Stimulated activated CD8-positive, alpha-beta memory T cell treated with anti-CD3 and anti-CD28 coated beads, Interleukin-7, amount 100 ng/mL, for 24 hours (primary cell): ENCODE results near the gene EHD4.

Experiments
- DNase-seq: peaks from one replicate; pipeline ENCODE4 v3.0.0-alpha.2; 2020; ENCODE audit warnings: low read depth

Gene EHD4

GRCh38 chr15:41980654-41981323 is 8.4 kb upstream of the EHD4 start:
- DNase-seq: no peak

GRCh38 chr15:41979493-41980266 is 7.3 kb upstream of the EHD4 start:
- no peak for DNase-seq

GRCh38 chr15:41978534-41978933 is 6.2 kb upstream of the EHD4 start:
- DNase-seq: no peak

DNA sequence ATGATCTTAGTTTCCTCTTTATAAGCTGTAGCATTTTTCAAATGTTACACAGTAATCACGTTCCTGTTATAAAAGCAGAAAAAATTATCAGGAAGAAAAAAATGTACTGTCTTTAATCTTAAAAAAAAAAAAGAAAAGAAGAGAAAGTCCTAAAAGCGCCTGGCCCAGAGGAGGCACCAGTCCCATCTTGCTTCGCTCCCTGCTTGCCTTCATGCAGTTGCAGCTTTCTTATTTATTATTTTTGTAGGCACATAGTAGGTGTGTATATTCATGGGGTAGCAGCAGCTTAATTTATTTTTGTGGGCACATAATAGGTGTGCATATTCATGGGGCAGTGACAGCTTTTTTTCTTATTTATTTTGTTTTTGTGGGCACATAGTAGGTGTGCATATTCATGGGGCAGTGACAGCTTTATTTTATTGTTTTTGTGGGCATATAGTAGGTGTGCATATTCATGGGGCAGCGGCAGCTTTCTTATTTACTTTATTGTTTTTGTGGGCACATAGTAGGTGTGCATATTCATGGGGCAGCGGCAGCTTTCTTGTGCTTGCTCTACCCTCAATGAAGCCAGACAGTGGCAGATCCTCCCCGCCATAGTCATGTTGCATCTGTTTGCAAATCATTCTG is 5.5 kb upstream of the EHD4 start:
- no peak for DNase-seq

- DNase-seq: no peak
Observed at GRCh38 chr15:41975669-41976068, 3.3 kb upstream of the EHD4 start.

GRCh38 chr15:41974041-41974440 is 1.7 kb upstream of the EHD4 start:
- no peak for DNase-seq

DNA sequence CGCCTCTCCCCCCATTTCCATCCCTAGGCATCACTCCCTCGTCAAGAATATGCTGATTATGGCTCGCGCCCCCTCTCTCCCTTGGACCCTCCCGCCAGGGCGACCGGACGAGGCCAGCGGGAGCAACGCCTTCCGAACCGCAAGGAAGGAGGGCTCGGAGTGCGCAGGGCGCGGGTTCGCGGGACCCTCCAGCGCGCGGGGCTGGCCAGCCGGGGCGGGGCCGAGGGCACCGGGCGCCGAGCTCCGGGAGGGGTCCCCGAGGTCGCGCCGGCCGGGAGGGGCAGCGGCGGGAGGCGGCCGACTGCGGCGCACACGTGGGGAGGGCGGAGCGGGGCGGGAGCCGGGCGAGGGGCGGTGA is 483 bp downstream of the EHD4 start:
- no peak for DNase-seq

DNA sequence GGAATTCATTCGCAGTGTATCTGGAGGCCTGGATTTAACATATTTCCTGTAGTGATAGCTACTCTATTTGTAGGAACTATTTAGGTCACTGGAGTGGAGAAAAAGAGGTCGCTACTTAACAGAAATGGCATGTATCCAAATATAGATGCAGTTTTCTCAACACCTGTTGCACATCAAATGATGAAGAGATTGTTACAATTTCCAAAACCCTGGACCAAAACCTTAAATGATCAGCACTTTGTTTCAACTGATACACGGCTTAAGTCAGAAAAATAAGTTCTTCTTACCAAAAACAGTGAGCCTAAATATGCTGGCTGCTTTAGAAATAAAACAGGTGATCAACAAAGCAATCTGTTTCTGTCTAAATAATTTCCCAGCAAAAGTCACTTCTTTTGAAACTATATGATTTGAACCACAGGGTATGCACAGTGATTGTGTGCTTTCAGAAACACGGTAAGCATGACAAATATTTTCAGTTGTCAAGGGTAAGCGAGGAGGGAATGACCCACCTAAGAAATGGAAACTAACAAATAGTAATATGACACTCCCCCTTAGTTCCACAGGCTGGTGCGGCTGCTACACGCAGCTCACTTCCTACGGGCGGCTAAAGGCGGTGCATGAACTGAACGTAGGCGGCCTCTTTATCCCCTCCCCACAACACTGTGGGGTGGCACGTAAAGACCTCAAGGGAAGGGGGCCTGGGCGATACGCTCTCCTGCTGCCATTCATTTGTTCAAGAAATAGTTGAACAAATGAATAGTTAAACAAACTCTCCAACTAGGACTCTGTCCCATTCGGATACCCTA is 1.1 kb downstream of the EHD4 start:
- peak; percentile 53 for DNase-seq

DNA sequence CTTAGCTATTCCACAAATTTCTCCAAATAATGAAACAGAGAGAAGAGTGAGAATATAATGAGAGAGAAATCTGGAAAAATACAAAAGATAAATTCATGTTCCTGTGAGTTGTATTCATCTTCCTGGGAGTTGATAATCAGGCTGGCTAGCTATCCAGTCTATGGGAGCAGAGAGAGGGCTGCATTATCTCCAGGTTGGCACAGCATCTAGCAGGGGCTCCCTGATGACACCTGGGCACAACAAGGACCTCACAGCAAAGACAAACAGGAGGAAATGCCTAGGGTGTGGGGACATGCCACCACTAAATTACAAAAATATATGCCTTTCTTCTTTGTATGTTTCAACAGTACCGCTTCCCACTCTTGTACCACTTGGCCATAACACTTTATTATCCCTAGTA is 1.9 kb downstream of the EHD4 start:
- no peak for DNase-seq

DNA sequence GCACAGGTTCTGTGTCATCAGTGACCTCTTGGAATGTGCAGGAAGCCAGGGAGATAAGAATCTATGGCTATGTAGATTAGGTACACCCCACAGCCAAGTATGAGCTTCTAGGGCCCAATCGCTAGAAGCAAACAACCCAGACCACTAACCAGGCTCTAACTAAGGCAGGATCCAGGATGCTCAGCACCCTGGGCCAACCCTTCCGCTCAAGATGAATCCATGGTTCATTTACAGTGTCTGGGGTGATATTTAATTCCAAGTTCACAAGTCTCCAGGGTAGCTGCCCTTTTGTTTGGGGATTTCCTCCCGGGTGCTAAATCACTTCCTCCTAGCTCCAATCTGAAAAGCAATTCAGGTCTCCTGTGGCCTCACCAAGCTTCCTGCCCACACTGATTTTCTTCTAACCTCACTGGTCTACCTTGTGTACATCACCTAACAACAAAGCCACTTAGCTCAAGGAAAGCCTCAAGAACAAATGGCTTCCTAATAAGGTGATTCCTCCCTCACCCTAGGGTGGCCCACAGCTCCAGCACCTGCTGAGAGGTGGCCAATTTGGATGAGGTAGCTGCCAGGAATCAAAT is 2.4 kb downstream of the EHD4 start:
- no peak for DNase-seq

GRCh38 chr15:41968701-41969100 is 3.7 kb downstream of the EHD4 start:
- DNase-seq: no peak

GRCh38 chr15:41967506-41968206 is 4.7 kb downstream of the EHD4 start:
- DNase-seq: no peak

DNA sequence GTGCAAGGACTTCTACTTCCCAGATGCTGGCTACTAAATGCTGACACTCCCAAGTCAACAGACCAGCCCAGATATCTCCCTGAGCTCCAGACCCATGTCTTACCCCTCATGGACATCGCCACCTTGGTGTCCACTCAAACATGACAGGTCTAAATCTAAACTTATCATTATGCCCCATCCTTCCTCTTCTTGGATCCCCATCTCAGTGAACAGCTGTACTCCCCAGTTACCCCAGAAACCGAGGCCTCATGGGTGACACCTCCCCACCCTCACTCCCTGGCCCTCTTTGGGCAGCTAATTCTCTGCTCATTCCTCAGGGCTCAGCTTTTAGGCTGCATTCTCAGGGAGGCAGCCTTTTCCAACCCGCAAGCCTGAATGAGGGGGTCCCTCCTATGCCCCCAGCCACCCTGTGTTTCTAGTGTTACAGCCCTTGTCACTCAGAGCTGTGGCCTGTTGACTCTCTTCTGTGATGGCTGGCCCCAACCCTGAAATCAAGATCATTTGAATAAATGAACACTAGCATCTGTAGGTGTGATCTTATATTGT is 5.4 kb downstream of the EHD4 start:
- DNase-seq: no peak

- DNase-seq: no peak
Observed at GRCh38 chr15:41966414-41966812, 5.9 kb downstream of the EHD4 start.

GRCh38 chr15:41965441-41966413 is 6.6 kb downstream of the EHD4 start:
- no peak for DNase-seq

DNA sequence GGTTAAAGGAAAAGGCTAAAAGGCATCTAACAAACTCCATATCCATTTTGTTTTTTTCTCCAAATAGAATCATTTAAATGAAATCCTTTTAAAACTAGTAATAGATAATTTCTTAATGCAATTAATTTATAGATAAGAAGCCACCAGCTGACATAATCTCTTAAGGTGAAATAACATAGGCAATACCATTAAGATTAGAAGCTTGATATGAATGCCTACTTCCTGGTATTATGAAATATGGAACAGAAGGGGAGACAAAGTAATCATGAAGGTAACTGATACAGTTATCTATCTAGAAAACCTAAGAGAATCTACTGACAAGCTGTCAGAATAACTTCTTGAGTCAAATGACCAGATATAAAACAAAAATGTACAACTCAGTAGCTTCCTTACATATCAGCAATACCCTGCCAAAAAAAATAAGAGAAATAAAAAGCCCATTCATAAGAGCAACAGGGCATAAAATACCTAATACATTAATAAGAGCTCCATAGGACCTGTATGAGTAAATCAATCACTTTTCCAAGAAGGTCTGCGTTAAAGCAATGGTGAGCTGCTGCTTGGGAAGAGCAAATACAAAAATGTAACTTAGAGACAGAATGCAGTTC is 10.7 kb downstream of the EHD4 start:
- no peak for DNase-seq

GRCh38 chr15:41961001-41961518 is 11.3 kb downstream of the EHD4 start:
- DNase-seq: no peak

- no peak for DNase-seq
Observed at GRCh38 chr15:41958002-41958420, 14.3 kb downstream of the EHD4 start.
